Caco-2 (cell line): ENCODE measurements around the gene ASMTL. TPM values are rescaled to one million over a fixed set of nuclear protein-coding genes. Genes with fewer than 3 reads are reported as not detected.
A peak's percentile ranks its signal among the peaks of the same experiment; 100 is the strongest.

Experiments used
- BruUV-seq: library from RNA; stranded (reverse); fragments of 400-500 nt; replicated peaks from 2 replicates; lab custom pipeline; 2021; lab: Mats Ljungman, UMichigan
- CTCF ChIA-PET: fragments of 300-600 bp; sonication (Branson Sonifier 250); formaldehyde crosslinking; loops from one replicate; lab custom pipeline; 2022; ENCODE audit warnings: antibody characterized with exemption; lab: Charles Lee
- POLR2A ChIA-PET: fragments of 300-600 bp; sonication (Branson Sonifier 250); formaldehyde crosslinking; loops from one replicate; lab custom pipeline; 2022; ENCODE audit warnings: antibody characterized with exemption; lab: Charles Lee
- DNase-seq, 2 experiments: peaks; one replicate each; pipeline versions ENCODE4 v3.0.0 to v3.0.0-alpha.2; 2020 to 2022
- H3K27me3 ChIP-seq: replicated peaks from 2 replicates; pipeline ENCODE4 v1.6.0; 2011; ENCODE audit warnings: low read length; ENCODE audit not compliant: control insufficient read depth, insufficient read depth
- H3K36me3 ChIP-seq: 2 replicates; pipeline ENCODE4 v1.5.1; 2011; ENCODE audit warnings: low read length; ENCODE audit not compliant: control insufficient read depth, insufficient read depth
- H3K4me1 ChIP-seq: fragments of 250-450 bp; sonication (Bioruptor Pico); 2 replicates; pipeline ENCODE4 v1.5.1; 2020; ENCODE audit warnings: mild to moderate bottlenecking
- H3K4me3 ChIP-seq: 2 replicates; pipeline ENCODE4 v1.5.1; 2011; ENCODE audit warnings: low read depth, mild to moderate bottlenecking, control low read depth, low read length
- H3K9me3 ChIP-seq: fragments of 250-450 bp; sonication (Bioruptor Pico); 2 replicates; pipeline ENCODE4 v1.5.1; 2020; ENCODE audit warnings: mild to moderate bottlenecking, moderate library complexity
- H3K27ac Mint-ChIP-seq: one replicate; pipeline ENCODE4 v1.8.0; 2022; ENCODE audit warnings: mixed read lengths; ENCODE audit not compliant: unreplicated experiment
- H3K27me3 Mint-ChIP-seq: one replicate; pipeline ENCODE4 v1.8.0; 2022; ENCODE audit warnings: mixed read lengths; ENCODE audit not compliant: insufficient read depth, unreplicated experiment
- H3K36me3 Mint-ChIP-seq: one replicate; pipeline ENCODE4 v1.8.0; 2022; ENCODE audit warnings: mild to moderate bottlenecking, mixed read lengths; ENCODE audit not compliant: insufficient read depth, unreplicated experiment
- H3K4me1 Mint-ChIP-seq: one replicate; pipeline ENCODE4 v1.8.0; 2022; ENCODE audit warnings: low read depth, mixed read lengths; ENCODE audit not compliant: unreplicated experiment
- H3K4me3 Mint-ChIP-seq: one replicate; pipeline ENCODE4 v1.8.0; 2022; ENCODE audit warnings: mild to moderate bottlenecking, moderate library complexity, mixed read lengths; ENCODE audit not compliant: unreplicated experiment
- H3K9me3 Mint-ChIP-seq: one replicate; pipeline ENCODE4 v1.8.0; 2022; ENCODE audit warnings: mixed read lengths; ENCODE audit not compliant: unreplicated experiment
- CTCF ChIP-seq, 2 experiments: fragments of 200-600 bp in 1 of 2; IDR thresholded peaks; 1 replicate in 1 of 2; 2 replicates in 1 of 2; pipeline versions ENCODE4 v1.5.1 to v1.8.0; 2011 to 2022; ENCODE audit warnings: antibody characterized with exemption in 1 of 2, control low read depth in 1 of 2, inconsistent platforms in 1 of 2, low read depth in 1 of 2, low read length in 1 of 2, mild to moderate bottlenecking in 1 of 2, moderate library complexity in 1 of 2; ENCODE audit not compliant: insufficient read depth in 1 of 2, severe bottlenecking in 1 of 2, unreplicated experiment in 1 of 2
- intact Hi-C: fragments of 100-400 bp; cut with micrococcal nuclease; formaldehyde crosslinking; loops from one replicate; pipeline ENCODE4 v1.10.0; 2022; ENCODE audit not compliant: unreplicated experiment
- total RNA-seq: library from RNA; stranded (reverse); gene quantifications from 2 replicates; pipeline ENCODE4 v1.2.3, GENCODE V29; 2022

The ASMTL gene
- total RNA-seq, 1 experiment from 2014 or later, result 17.4 TPM

GRCh38 chrX:1443496-1444075, 9.1 kb downstream of the ASMTL start:
- TF ChIP-seq CTCF (IDR thresholded peaks at IDR 0.05; ENCODE audit: insufficient read depth in 1 of 2, low read depth in 1 of 2, low read length in 1 of 2, severe bottlenecking in 1 of 2, unreplicated experiment in 1 of 2), result no peak
- no peaks in the 10 kb centered on the region for H3K27me3 ChIP-seq
- Mint-ChIP-seq H3K27ac (no peak overlapping the region), H3K36me3 (peaks cover 42% of the 10 kb centered on the region), H3K4me3 (no peak overlapping the region), H3K9me3 (peaks cover 27% of the 10 kb centered on the region), H3K4me1 (no peaks in the 10 kb centered on the region), H3K27me3 (no peaks in the 10 kb centered on the region)
- no TSS peak for BruUV-seq
- intact Hi-C loops, result no loop called here
- H3K36me3 ChIP-seq, result no peaks in the 10 kb centered on the region; the same call in 1 of the 2 replicates
- no peaks in the 10 kb centered on the region for H3K9me3 ChIP-seq
- ChIA-PET CTCF (no interaction called here), POLR2A (no interaction called here)
- peak in 1 of 2 experiments; percentile 23 for DNase-seq
- no peak overlapping the region for H3K4me3 ChIP-seq
- no peaks in the 10 kb centered on the region for H3K4me1 ChIP-seq

DNA sequence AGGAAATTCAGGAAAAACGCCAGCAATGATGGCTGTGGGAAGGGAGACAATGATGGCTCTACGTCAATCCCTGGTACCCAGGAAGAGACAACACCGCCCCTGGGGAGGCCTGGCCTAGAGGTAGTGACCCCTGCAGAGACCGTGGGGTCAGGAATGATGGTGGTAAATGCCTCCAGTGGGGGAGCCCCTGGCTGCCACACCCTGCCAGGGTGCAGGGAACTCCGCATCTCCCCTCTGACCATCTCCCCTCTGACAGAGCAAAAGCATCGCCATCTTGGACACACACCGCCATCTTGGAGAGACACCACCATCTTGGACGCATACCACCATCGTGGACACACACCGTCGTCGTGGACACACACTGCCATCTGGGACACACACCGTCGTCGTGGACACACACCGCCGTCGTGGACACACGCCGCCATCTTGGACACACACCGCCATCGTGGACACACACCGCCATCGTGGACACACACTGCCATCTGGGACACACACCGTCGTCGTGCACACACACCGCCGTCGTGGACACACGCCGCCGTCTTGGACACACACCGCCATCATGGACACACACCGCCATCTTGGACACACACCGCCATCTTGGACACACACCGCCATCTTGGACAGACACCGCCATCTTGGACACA, 9.9 kb downstream of the ASMTL start:
- no peak for TF ChIP-seq CTCF (IDR thresholded peaks at IDR 0.05; ENCODE audit: insufficient read depth in 1 of 2, low read depth in 1 of 2, low read length in 1 of 2, severe bottlenecking in 1 of 2, unreplicated experiment in 1 of 2)
- no peaks in the 10 kb centered on the region for H3K4me1 Mint-ChIP-seq
- no peaks in the 10 kb centered on the region for H3K4me1 ChIP-seq
- H3K27ac Mint-ChIP-seq, result no peak overlapping the region
- DNase-seq, result peak in 1 of 2 experiments; percentile 27
- H3K27me3 Mint-ChIP-seq, result no peaks in the 10 kb centered on the region
- CTCF ChIA-PET, result no interaction called here
- no peak overlapping the region for H3K4me3 Mint-ChIP-seq
- BruUV-seq, result no TSS peak
- no peaks in the 10 kb centered on the region for H3K27me3 ChIP-seq
- intact Hi-C loops, result no loop called here
- no peaks in the 10 kb centered on the region; the same call in 1 of the 2 replicates for H3K36me3 ChIP-seq
- POLR2A ChIA-PET, result no interaction called here
- H3K9me3 Mint-ChIP-seq, result peaks cover 19% of the 10 kb centered on the region
- H3K36me3 Mint-ChIP-seq, result peaks cover 34% of the 10 kb centered on the region
- H3K9me3 ChIP-seq, result no peaks in the 10 kb centered on the region
- H3K4me3 ChIP-seq, result no peak overlapping the region

DNA sequence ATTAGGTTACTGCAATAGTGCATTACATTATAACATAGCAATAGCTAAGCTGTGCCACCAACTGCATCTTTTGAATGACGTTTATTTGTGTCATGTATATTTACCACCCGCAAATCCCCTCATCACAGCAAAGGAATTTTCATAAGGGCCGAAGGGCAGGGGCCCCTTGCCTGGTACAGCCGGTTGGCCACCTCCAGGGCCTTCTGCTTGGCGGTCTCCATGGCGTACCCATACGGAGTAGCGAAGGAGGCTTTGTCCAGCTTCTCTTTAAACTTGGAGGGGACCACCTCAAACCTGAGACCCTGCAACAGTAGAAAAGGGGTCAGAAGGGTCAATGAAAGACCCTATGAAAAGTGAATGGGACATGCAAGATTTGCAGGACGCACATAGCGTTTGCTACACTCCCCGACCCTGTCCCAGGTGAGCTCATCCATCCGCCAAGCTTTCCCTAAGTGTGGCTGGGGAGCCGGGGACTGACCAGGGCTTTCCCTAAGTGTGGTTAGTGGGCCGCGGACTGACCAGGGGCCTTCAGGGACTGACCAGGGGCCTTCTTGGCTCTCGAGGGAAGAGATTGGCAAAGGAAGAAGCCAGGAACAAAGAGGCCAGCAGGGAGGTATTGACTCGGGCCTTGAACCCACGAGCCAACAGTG, 10.6 kb downstream of the ASMTL start:
- H3K27me3 ChIP-seq, result no peaks in the 10 kb centered on the region
- no peaks in the 10 kb centered on the region for H3K9me3 ChIP-seq
- H3K9me3 Mint-ChIP-seq, result peaks cover 17% of the 10 kb centered on the region
- intact Hi-C loops, result no loop called here
- no peaks in the 10 kb centered on the region; the same call in 1 of the 2 replicates for H3K36me3 ChIP-seq
- BruUV-seq, result no TSS peak
- no peaks in the 10 kb centered on the region for H3K4me1 ChIP-seq
- no peak overlapping the region for H3K4me3 Mint-ChIP-seq
- H3K36me3 Mint-ChIP-seq, result peaks cover 34% of the 10 kb centered on the region
- no peaks in the 10 kb centered on the region for H3K4me1 Mint-ChIP-seq
- no peak for TF ChIP-seq CTCF (IDR thresholded peaks at IDR 0.05; ENCODE audit: insufficient read depth in 1 of 2, low read depth in 1 of 2, low read length in 1 of 2, severe bottlenecking in 1 of 2, unreplicated experiment in 1 of 2)
- no peak overlapping the region for H3K4me3 ChIP-seq
- CTCF ChIA-PET, result no interaction called here
- no peaks in the 10 kb centered on the region for H3K27me3 Mint-ChIP-seq
- peak in 1 of 2 experiments; percentile 23 for DNase-seq
- H3K27ac Mint-ChIP-seq, result no peak overlapping the region
- POLR2A ChIA-PET, result no interaction called here
